Bone marrow (tissue), 2 donors: ENCODE data around the gene PIK3CD.
A peak's percentile ranks its signal among the peaks of the same experiment; 100 is the strongest.
"Not testable (repeated sequence)": the region's sequence is repeated elsewhere in the genome, so short reads cannot be mapped to it uniquely, and the experiment has no call there.

Experiments
- DNase-seq, 2 donors: peaks; one replicate each; lab custom pipeline; 2025; lab: John Stamatoyannopoulos, UW

PIK3CD gene

DNA sequence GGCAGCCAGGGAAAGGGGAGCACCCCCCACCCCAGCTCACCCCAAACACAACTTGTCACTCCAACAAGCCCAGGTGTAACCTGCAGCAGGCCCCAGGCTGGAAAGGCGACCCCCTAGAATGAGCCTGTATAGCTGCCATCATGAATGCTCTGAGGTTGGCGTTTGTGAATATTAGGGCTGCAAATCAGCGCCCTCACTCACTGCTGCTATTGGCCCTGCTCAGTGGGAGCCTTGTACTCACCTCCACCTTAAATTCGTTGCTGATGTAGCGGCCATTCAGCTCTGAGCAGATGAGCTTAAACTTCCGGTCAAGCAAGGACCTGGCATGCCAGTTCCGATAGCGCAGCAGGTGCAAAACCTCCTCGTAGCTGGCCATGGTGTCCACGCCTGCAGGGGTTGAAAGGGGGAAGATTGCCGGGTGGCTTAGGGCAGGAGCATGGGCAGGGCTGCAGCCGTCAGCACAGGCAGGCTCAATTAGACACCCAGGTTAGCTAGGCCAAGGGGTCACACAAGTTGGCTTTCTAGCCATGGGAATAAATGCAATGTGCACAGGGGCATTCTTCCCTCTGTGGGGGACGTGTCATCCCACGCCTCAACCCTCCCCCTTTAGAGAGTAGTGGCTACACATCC lies 81.7 kb downstream of the PIK3CD start:
- no peak for DNase-seq

DNA sequence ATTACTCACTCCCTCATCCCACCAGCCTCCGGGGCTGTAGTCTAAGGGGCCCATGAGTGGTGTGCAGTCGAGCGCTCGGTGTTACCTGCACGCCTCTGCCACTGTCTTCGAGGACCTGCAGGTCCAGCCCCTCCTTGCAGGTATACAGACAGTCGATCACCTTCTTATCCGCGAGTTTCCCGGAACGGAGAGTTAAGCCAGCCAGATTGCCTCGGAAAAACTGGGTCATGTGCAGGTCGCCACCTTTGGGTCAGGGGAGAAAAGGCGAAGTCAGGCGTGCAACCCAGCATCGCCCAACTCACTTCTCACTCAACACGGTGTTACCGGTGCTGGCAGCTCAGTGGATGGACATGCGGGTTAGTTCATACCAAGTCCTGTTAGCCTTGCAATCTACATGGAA lies 84.3 kb downstream of the PIK3CD start:
- no peak for DNase-seq

DNA sequence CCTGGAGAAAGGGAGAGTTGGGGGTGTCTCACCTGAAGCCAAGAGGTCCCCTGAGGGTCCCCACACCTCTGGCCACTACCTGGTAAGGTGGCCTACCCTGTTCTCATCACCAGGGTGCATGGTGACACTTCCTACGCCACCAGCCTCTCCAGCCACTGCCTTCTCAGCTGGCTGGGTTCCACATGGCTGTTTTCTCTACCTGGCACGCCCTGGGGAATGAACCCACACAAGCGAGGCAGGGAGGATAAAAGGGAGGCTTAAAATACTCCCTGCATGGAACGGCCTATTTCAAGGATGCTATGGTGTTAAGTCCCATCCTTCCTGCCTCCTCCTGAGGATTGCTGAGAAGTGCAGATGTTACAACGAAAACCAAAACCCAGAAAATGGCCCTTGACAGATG lies 84.7 kb downstream of the PIK3CD start:
- DNase-seq, result no peak

DNA sequence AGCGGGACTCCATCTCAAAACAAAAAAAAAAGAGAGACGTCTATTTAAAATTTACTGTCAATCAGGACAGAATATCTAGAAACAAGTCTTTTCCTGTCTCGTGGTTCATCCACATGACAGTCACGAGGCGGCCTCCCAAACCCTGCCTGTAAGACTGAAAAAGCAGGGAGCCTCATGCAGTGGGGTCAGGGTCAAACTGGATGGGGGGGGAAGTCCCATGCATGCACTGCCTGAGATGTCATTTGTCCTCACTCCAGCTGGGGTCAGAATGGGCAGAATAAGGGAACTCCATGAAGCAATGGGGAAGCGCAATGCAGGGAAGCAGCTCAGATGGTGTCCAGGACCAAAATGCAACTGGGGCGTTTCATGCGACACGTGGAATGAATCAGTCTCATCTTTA lies 85.5 kb downstream of the PIK3CD start:
- no peak for DNase-seq

DNA sequence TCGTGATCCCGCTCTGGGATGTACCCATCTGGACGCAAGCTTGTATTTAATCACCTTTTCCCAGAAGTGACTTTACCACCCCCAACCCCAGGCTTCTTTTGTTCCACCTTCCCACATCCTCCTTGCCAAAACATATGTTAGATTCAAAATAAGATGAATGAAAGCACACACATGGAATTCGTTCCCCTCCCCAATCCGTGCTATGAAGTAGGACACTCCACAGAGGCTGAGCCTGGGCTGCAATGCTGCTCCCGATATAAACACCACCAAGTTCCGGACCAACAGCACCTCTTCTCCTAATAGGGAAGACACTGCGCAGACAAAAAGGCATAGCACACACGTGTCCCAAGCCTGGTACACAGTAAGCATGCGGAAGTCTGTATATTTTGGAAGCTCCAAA lies 86.1 kb downstream of the PIK3CD start:
- DNase-seq, result no peak

DNA sequence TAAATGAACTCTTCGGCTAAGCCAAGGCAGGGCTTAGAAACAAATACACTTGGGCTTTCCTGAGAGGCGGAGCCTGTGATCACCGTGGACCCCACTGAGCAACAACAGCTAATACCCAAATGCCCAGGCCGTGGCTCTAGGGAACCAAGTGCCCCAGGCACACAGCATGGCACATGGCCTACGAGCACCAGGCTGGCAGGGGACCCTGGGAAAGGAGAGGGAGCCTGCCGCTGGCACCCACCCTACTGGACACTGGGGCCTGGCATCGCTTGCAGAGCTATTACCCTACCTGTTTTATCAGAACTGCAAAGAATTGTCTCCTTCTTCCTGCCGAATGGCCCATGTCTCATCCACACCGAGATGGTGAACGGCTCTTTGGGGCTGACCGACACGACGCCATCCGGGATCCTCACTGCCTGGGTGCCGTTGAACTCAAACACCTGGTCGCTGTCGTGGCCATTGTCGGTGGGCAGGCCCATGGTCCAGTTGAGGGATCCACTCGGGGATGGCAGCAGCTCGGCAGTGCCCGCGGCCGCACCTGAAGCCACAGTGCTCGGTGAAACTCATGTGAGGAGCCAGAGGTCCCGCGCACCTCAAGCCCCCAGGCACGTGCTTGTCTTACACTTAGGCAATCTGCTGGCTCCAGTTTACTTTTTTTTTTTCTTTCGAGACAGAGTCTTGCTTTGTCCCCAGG lies 92.7 kb downstream of the PIK3CD start:
- DNase-seq, result no peak

DNA sequence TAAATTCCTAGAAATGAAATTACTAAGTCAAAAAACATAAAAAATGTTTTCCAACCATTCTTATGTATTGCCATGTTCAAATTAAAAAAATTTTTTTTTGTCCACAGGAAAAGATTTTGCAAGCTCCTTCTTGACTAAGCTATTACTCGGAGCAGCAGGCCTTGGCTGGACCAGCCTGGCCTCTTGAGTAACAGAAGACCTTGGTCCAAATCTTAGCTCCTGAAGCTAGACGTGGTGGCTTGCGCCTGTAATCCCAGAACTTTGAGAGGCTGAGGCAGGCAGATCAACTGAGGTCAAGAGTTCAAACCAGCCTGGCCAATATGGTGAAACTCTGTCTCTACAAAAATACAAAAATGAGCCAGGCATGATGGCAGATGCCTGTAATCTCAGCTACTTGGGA lies 94.7 kb downstream of the PIK3CD start:
- no peak for DNase-seq

DNA sequence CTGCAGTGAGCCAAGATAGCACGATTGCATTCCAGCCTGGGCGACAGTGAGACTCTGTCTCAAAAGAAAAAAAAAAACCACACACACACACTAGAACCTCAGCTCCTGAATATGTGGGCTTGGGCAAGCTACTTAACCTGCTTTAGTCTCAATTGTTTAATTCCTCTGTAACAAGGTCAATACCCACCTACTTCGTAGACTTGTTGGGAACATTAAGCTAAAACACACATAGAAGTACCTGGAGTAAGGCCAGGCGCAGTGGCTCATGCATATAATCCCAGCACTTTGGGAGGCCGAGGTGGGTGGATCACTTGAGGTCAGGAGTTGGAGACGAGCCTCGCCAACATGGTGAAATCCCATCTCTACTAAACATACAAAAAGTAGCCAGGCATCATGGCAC lies 95.1 kb downstream of the PIK3CD start:
- DNase-seq, result no peak

DNA sequence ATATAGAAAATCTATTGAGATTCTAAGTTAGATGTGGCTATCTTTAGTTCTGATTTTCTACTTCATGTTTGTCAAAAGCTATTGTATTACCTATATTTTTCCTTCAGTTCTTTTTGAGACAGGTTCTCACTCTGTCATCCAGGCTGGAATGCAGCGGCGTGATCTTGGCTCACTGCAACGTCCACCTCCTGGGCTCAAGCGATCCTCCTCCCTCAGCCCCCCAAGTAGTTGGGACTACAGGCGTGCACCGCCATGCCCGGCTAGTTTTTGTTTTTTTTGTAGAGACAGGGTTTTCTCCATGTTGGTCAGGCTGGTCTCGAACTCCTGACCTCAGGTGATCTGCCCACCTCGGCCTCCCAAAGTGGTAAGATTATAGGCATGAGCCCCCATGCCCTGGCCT lies 96.9 kb downstream of the PIK3CD start:
- DNase-seq, result not testable (repeated sequence)

DNA sequence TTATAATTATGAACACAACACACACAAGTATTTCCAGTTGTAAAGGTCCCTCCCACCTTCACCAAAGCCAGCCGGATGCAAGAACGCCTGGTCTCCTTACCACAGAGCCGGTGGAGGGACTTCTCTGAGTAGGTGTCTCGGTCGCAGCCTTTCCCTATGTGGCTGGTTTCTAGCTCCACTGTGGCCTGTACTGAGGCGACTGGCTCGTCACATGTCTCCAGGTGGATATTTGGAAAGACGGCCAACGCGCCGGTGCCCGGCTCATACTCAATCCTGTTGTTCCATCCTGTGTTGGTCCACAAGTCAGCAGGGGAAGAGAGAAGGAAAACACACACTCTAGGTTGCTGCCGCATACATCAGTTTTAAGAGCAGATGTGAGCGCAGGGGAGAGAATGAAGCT lies 97.8 kb downstream of the PIK3CD start:
- no peak for DNase-seq

DNA sequence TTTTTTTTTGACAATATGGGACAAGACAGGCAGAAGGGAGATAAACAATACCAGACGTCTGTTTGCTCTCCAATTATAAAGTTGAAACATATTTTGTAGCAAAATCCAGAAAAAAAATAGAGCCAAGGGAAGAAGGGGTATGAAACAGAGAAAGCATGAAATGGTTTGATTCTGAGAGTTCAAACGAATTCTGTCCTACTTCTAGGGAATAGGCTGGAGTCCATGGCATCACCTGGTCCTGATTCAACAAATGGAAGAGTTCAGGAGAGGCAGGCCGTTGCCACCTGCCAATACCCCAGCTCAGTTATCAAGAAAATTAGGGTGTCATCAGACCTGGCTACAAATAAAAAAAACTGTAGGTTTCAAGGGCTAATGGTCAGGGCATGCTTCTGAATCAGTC lies 100.4 kb downstream of the PIK3CD start:
- no peak for DNase-seq

DNA sequence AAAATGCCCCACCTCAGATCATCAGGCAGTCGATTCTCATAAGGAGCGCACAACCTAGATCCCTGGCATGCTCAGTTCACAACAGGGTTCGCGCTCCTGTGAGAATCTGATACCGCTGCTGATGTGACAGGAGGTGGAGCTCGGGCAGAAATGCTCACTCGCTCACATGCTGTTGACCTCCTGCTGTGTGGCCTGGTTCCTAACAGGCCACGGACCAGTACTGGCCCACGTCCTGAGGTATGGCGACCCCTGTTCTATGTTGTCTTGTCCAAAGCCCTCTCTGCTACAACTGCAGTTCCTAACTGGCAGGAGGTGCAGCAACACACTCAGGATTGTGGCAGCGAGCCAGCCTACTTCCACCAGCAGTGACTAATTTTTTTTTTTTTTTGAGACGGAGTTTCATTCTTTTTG lies 101.6 kb downstream of the PIK3CD start:
- DNase-seq, result no peak

DNA sequence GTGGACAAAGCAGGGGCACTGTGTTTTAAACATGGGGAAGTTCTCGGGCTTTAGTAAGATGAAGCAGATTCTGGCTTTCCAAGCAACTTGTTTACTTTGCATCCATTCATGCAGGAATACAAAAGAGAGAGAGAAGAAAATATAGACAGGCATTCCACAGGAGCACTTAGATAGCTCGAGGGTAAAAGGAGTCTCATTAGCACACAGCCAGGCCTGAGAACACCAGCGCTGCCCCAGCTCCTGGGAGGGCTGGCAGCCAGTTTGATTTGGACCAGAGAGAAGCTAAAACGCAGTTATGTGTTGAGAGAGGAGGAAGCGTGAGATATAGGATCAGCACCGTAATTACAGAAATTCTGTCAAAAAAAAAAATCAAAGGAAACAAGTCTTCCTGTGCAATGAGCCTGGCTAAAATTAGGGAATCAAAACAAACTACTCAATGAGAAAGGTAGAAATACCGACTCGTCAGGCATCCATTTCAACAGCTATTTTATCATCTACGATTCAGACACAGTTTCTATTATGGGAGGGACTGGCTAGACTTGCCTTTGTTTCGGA lies 104.0 kb downstream of the PIK3CD start:
- DNase-seq, result no peak

DNA sequence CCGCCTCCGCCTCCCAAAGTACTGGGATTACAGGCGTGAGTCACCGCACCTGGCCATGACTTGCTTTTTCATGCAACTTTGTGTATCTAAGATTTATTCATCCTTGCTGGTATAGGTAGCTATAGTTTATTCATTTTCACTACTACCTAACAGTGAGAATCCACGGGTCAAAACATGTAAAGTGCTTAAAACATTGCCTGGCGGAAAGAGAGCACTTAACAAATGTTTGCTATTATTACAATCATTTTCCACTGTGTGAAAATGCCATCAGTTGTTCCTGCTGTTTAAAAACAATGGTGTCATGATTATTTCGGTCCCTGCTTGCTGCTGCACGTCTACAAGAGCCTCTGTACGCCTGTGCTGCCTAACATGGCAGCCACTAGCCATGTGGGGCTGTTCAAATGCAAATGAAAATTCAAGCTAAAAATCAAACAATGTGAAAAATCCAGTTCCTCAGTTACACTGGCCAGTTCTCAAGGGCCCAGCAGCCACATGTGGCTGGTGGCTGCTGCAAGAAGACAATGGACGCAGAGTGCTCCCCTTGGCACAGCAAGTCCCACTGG lies 107.1 kb downstream of the PIK3CD start:
- DNase-seq, result no peak

DNA sequence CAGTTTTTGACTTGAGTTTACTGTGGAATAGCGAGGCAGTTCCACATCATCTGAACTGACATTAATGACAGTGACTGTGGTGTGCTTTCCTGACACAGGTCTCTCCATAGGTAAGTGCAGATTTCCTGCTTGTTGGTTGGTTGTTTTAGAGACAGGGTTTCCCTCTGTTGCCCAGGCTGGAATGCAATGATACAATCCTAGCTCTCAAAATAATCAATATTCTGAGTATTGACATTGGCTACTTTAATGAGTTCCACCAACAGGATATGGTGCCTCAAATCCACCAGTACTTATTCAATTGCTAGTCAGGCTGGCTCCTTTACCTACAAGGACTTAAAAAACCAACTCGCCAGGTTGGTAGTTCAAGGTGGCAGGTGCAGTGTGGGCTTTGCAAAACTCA lies 108.4 kb downstream of the PIK3CD start:
- DNase-seq, result no peak

DNA sequence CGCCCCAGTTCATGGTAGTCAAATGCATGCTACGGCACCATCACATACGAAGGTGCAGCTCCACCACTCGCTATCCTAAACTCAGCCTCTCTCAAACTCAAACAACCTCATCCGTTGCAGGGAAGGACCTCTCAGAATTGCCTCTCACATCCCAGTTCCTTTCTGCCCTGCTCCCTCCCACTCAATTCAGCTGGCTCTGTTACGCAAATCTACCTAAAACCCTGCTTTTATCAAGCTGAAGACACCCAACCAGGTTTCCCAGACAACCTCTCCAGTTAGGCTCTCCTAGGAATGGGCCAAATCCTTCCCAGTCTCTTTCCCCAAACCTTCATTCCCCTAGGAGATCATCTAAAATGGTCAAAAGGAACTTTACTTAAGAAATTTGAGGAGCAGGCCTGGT lies 109.3 kb downstream of the PIK3CD start:
- no peak for DNase-seq

DNA sequence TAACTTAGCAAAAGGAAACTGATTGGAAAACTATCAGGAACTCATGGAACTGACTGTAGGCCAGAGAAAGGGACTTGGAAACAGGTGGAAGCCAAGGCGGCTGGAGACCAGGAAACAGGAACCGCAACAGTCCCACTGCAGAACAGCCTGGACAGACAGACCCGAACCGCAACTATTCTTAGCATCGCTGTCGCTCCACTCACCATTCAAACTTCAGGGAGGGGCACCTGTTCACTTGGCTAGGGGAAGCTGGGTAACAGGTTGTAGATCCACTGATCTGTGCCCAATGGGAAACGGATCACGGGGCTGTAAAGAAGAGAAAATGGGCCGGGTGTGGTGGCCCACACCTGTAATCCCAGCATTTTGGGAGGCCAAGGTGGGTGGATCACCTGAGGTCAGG lies 110.3 kb downstream of the PIK3CD start:
- DNase-seq, result no peak

DNA sequence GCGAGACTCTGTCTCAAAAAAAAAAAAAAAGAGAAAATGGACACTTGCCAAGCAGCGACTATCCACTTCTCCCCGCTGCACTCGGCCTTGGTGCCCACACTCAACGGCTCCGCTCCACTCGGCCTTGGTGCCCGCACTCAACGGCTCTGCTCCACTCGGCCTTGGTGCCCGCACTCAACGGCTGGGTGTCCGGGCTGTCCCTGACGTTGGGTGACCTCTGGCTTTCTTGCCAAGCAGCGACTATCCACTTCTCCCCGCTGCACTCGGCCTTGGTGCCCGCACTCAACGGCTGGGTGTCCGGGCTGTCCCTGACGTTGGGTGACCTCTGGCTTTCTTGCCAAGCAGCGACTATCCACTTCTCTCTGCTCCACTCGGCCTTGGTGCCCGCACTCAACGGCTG lies 110.9 kb downstream of the PIK3CD start:
- DNase-seq, result not testable (repeated sequence)

DNA sequence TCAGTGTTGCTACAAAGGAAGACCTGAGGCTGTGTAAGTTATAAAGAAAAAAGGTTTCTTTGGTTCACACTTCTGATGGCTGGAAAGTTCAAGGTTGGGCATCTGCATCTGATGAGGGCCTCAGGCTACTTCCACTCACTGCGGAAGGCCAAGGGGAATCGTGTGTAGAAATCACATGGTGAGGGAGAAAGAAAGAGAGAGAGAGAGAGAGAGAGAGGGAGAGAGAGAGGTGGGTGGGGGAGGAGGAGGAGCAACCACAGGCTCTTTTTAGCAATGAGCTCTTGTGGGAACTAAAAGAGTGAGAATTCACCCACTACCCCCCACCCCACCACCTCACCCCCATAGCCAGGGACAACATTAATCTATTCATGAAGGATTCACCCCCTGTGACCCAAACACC lies 112.4 kb downstream of the PIK3CD start:
- no peak for DNase-seq

DNA sequence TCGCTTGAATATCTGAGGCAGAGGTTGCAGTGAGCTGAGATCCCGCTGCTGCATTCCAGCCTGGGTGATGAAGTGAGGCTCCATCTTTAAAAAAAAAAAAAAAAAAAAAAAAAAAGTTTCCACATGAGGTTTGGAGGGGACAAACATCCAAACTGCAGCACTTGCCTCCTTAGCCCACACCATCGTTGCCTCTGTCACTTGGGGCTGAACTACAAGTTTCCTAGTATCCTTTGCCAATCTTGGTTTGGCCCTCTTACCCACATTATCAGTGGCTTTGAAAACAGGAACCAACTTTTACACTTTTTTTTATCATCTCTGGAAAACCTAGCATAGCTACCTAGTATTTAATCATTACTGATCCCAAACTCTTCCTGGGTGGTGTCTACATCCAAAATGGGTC lies 113.0 kb downstream of the PIK3CD start:
- DNase-seq, result peak in 1 of 2 donors; percentile 8

DNA sequence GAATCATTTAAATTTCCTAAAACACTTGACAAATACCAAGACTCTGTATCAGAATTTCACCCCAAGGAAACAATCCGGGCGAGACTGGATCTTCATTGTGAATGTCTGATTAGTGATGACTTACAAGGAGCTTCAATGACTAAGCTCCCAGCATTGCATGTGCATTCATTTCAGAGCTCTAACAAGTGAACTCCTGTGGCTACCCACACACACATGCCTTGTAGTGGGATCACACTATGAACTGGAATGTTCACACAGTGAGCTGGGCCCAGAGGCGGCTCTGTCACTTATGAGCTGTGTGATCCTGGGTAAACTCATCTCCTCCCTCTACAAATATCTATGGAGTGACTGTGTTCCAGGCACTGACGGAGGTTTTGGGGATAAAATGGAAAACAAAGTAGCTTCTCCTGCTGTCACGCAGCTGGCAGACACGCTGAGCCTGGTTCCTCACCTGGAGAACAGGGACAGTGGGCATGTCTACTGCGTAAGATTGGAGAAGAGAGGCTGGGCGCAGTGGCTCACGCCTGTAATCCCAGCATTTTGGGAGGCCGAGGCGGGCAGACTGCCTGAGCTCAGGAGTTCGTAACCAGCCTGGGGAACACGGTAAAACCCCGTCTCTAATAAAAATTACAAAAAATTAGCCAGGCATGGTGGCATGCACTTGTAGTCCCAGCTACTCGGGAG lies 115.4 kb downstream of the PIK3CD start:
- DNase-seq, result no peak

DNA sequence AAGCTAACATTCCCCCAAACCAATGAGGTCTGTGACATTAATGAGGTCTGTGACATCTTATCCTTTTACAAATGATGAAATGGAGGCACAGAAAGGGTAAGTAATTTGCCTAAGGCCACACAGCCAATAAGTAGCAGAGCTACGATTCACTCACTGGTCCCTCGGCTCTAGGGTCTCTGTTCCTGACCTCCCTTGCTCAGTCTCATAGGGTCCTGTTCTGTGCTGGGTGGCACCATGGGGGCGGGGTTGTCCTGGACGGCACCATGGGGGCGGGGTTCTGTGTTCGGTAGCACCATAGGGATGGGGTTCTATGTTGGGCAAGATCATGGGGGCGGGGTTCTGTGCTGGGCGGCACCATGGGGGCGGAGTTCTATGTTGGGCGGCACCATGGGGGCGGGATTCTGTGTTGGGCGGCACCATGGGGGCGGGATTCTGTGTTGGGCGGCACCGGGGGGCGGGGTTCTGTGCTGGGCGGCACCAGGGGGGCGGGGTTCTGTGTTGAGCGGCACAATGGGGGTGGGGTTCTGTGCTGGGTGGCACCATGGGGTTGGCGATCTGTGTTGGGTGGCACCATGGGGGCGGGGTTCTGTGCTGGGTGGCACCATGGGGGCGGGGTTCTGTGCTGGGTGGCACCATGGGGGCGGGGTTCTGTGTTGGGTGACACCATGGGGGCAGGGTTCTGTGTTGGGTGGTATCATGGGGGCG lies 116.6 kb downstream of the PIK3CD start:
- DNase-seq, result no peak
